Ishikawa (cell line): ENCODE measurements around the gene SFT2D2.
A peak's percentile ranks its signal among the peaks of the same experiment; 100 is the strongest.

Experiments used
- CEBPB ChIP-seq: IDR thresholded peaks from 2 replicates; pipeline ENCODE4 v1.6.1; 2012
- CREB1 ChIP-seq: IDR thresholded peaks from 2 replicates; pipeline ENCODE4 v1.6.1; 2012; ENCODE audit warnings: low read depth
- EGR1 ChIP-seq: IDR thresholded peaks from 2 replicates; pipeline ENCODE4 v1.6.1; 2012
- EP300 ChIP-seq: IDR thresholded peaks from 2 replicates; pipeline ENCODE4 v1.6.1; 2012; ENCODE audit warnings: borderline replicate concordance
- FOXM1 ChIP-seq: IDR thresholded peaks from 2 replicates; pipeline ENCODE4 v1.6.1; 2012; ENCODE audit warnings: low read depth, borderline replicate concordance
- MAX ChIP-seq: IDR thresholded peaks from 2 replicates; pipeline ENCODE4 v1.6.1; 2012
- RAD21 ChIP-seq: IDR thresholded peaks from 2 replicates; pipeline ENCODE4 v1.6.1; 2012; ENCODE audit warnings: low read depth
- REST ChIP-seq: IDR thresholded peaks from 2 replicates; pipeline ENCODE4 v1.6.1; 2012; ENCODE audit warnings: low read depth, mild to moderate bottlenecking
- TAF1 ChIP-seq: IDR thresholded peaks from 2 replicates; pipeline ENCODE4 v1.6.1; 2012; ENCODE audit warnings: low read depth, mild to moderate bottlenecking
- TEAD4 ChIP-seq: IDR thresholded peaks from 2 replicates; pipeline ENCODE4 v1.6.1; 2012
- USF1 ChIP-seq: IDR thresholded peaks from 2 replicates; pipeline ENCODE4 v1.6.1; 2012
- YY1 ChIP-seq: IDR thresholded peaks from 2 replicates; pipeline ENCODE4 v1.6.1; 2012; ENCODE audit warnings: low read depth
- ZBTB7A ChIP-seq: IDR thresholded peaks from 2 replicates; pipeline ENCODE4 v1.6.1; 2012; ENCODE audit warnings: low read depth

Gene SFT2D2

GRCh38 chr1:168293356-168293755 is 67.6 kb downstream of the SFT2D2 start:
- TF ChIP-seq YY1 (no peak), FOXM1 (no peak), EGR1 (no peak), TAF1 (no peak), TEAD4 (no peak), USF1 (no peak), ZBTB7A (no peak), CEBPB (no peak), EP300 (no peak), CREB1 (no peak), RAD21 (no peak), REST (no peak)

- TF ChIP-seq YY1 (no peak), EP300 (no peak), REST (peak; percentile 70)
These were observed 69.8 kb downstream of the SFT2D2 start for GRCh38 chr1:168295411-168296114.

GRCh38 chr1:168297019-168297730 is 71.4 kb downstream of the SFT2D2 start:
- TF ChIP-seq CEBPB (no peak), ZBTB7A (no peak), FOXM1 (no peak), REST (no peak), CREB1 (no peak), TEAD4 (no peak)

- TF ChIP-seq MAX (no peak), RAD21 (no peak), USF1 (no peak), EGR1 (no peak), EP300 (no peak), REST (no peak), ZBTB7A (no peak), CREB1 (no peak)
These were observed 72.6 kb downstream of the SFT2D2 start for GRCh38 chr1:168298446-168298845.
